Dermis blood vessel endothelial cell (primary cell): ENCODE results near the gene GOLGA3. TPM values are rescaled to one million over a fixed set of nuclear protein-coding genes. Genes with fewer than 3 reads are reported as not detected.
"Not testable (repeated sequence)": the region's sequence is repeated elsewhere in the genome, so short reads cannot be mapped to it uniquely, and the experiment has no call there.

Source experiments
- DNase-seq: peaks from one replicate; pipeline ENCODE4 v3.0.0; 2010
- total RNA-seq: library from RNA; depleted of rRNA; stranded (reverse); fragments of >200 nt; gene quantifications from 2 replicates; pipeline ENCODE4 v1.2.3, GENCODE V29; 2014

Gene GOLGA3
- total RNA-seq, 1 donor from 2014 or later, result 101 TPM

- no peak for DNase-seq
These were observed 14.4 kb downstream of the GOLGA3 start for GRCh38 chr12:132814232-132814631.

- no peak for DNase-seq
These were observed 15.2 kb downstream of the GOLGA3 start for GRCh38 chr12:132813443-132813842.

- DNase-seq, result no peak
These were observed 15.9 kb downstream of the GOLGA3 start for GRCh38 chr12:132812631-132813305.

GRCh38 chr12:132809391-132809790 is 19.3 kb downstream of the GOLGA3 start:
- DNase-seq, result peak; percentile 41

GRCh38 chr12:132807295-132808092 is 21.2 kb downstream of the GOLGA3 start:
- no peak for DNase-seq

- DNase-seq, result no peak
These were observed 21.8 kb downstream of the GOLGA3 start for GRCh38 chr12:132806857-132807256.

- no peak for DNase-seq
These were observed 24.2 kb downstream of the GOLGA3 start for GRCh38 chr12:132804426-132804861.

- no peak for DNase-seq
These were observed 24.8 kb downstream of the GOLGA3 start for GRCh38 chr12:132803888-132804287.

- DNase-seq, result no peak
These were observed 25.5 kb downstream of the GOLGA3 start for GRCh38 chr12:132803125-132803524.

GRCh38 chr12:132801741-132802140 is 26.9 kb downstream of the GOLGA3 start:
- no peak for DNase-seq

- DNase-seq, result no peak
These were observed 29.8 kb downstream of the GOLGA3 start for GRCh38 chr12:132798836-132799235.

- no peak for DNase-seq
These were observed 30.7 kb downstream of the GOLGA3 start for GRCh38 chr12:132797820-132798570.

GRCh38 chr12:132795847-132796246 is 32.8 kb downstream of the GOLGA3 start:
- no peak for DNase-seq

GRCh38 chr12:132791940-132792339 is 36.7 kb downstream of the GOLGA3 start:
- not testable (repeated sequence) for DNase-seq

GRCh38 chr12:132789099-132789471 is 39.6 kb downstream of the GOLGA3 start:
- no peak for DNase-seq

- DNase-seq, result no peak
These were observed 40.1 kb downstream of the GOLGA3 start for GRCh38 chr12:132788375-132789098.

GRCh38 chr12:132787877-132788276 is 40.8 kb downstream of the GOLGA3 start:
- no peak for DNase-seq

- DNase-seq, result no peak
These were observed 42.5 kb downstream of the GOLGA3 start for GRCh38 chr12:132786192-132786591.

GRCh38 chr12:132784580-132784979 is 44.1 kb downstream of the GOLGA3 start:
- no peak for DNase-seq

- DNase-seq, result peak; percentile 15
These were observed 44.6 kb downstream of the GOLGA3 start for GRCh38 chr12:132783917-132784531.

GRCh38 chr12:132781938-132782337 is 46.7 kb downstream of the GOLGA3 start:
- no peak for DNase-seq

GRCh38 chr12:132779781-132780353 is 48.8 kb downstream of the GOLGA3 start:
- DNase-seq, result no peak
